COLO668 (cell line): ENCODE measurements around the gene CLC.
"Not testable (repeated sequence)": the region's sequence is repeated elsewhere in the genome, so short reads cannot be mapped to it uniquely, and the experiment has no call there.

Experiments
- DNase-seq: peaks from one replicate; lab custom pipeline; 2025; ENCODE audit not compliant: unreplicated experiment; lab: John Stamatoyannopoulos, UW

CLC gene

GRCh38 chr19:39731685-39732084, 6.1 kb downstream of the CLC start:
- no peak for DNase-seq

GRCh38 chr19:39729594-39729993, 8.2 kb downstream of the CLC start:
- no peak for DNase-seq

- no peak for DNase-seq
These were observed 9.8 kb downstream of the CLC start for GRCh38 chr19:39728040-39728439.

- no peak for DNase-seq
These were observed 10.6 kb downstream of the CLC start for GRCh38 chr19:39727070-39727800.

- DNase-seq: no peak
These were observed 11.8 kb downstream of the CLC start for GRCh38 chr19:39725995-39726394.

GRCh38 chr19:39720144-39720543, 17.7 kb downstream of the CLC start:
- not testable (repeated sequence) for DNase-seq

GRCh38 chr19:39710333-39710890, 27.4 kb downstream of the CLC start:
- no peak for DNase-seq

- DNase-seq: no peak
These were observed 28.6 kb downstream of the CLC start for GRCh38 chr19:39709026-39709872.

GRCh38 chr19:39708594-39708993, 29.2 kb downstream of the CLC start:
- no peak for DNase-seq

GRCh38 chr19:39705578-39706188, 32.1 kb downstream of the CLC start:
- DNase-seq: no peak

GRCh38 chr19:39704181-39705044, 33.4 kb downstream of the CLC start, which contains the start of gene LGALS14:
LGALS14 (plus strand) TSS chr19:39704481; CDS start chr19:39704529, 48 bp downstream.
- peak; percentile 9 for DNase-seq

- no peak for DNase-seq
These were observed 36.5 kb downstream of the CLC start for GRCh38 chr19:39701291-39701690.

GRCh38 chr19:39698535-39698934, 39.3 kb downstream of the CLC start:
- no peak for DNase-seq

- DNase-seq: no peak
These were observed 41.4 kb downstream of the CLC start for GRCh38 chr19:39696387-39696786.

- DNase-seq: no peak
These were observed 42.1 kb downstream of the CLC start for GRCh38 chr19:39695759-39696158.

- no peak for DNase-seq
These were observed 45.0 kb downstream of the CLC start for GRCh38 chr19:39692822-39693221.

- DNase-seq: no peak
These were observed 45.7 kb downstream of the CLC start for GRCh38 chr19:39692166-39692565.

- DNase-seq: not testable (repeated sequence)
These were observed 49.2 kb downstream of the CLC start for GRCh38 chr19:39688637-39689036.

GRCh38 chr19:39686739-39687138, 51.1 kb downstream of the CLC start:
- no peak for DNase-seq

GRCh38 chr19:39684267-39684666, 53.6 kb downstream of the CLC start:
- DNase-seq: no peak
